K562 (cell line): ENCODE results near the gene PRR29. TPM values are rescaled to one million over a fixed set of nuclear protein-coding genes. Genes with fewer than 3 reads are reported as not detected.
A peak's percentile ranks its signal among the peaks of the same experiment; 100 is the strongest.

Experiments
- ADNP ChIP-seq: fragments of 200-800 bp; sonication (Bioruptor generic); IDR thresholded peaks from 2 replicates; pipeline ENCODE4 v1.6.1; 2016; ENCODE audit warnings: missing genetic modification characterization, missing compliant biosample characterization
- CEBPB ChIP-seq: fragments of 450-650 bp; IDR thresholded peaks from 2 replicates; pipeline ENCODE4 v1.6.1; 2016; ENCODE audit warnings: missing genetic modification characterization, missing compliant biosample characterization
- ESRRB ChIP-seq: fragments of 250-450 bp; sonication (Bioruptor Pico); IDR thresholded peaks from 2 replicates; pipeline ENCODE4 v1.5.0; 2020; ENCODE audit warnings: mild to moderate bottlenecking, moderate library complexity, borderline replicate concordance
- FOXK2 ChIP-seq, 2 experiments: fragments of 450-650 bp; IDR thresholded peaks in 1 of 2; conservative IDR thresholded peaks in 1 of 2; 2 replicates each; pipeline ENCODE4 v1.6.1; 2016; ENCODE audit warnings: low read depth in 2 of 2, mild to moderate bottlenecking in 1 of 2
- HDAC3 ChIP-seq: fragments of 450-650 bp; IDR thresholded peaks from 2 replicates; pipeline ENCODE4 v1.6.1; 2018; ENCODE audit warnings: borderline replicate concordance, mild to moderate bottlenecking, moderate library complexity; ENCODE audit not compliant: partially characterized antibody
- JUNB ChIP-seq: fragments of 450-650 bp; formaldehyde crosslinking; conservative IDR thresholded peaks from 2 replicates; pipeline ENCODE4 v1.4.0; 2020; ENCODE audit warnings: mild to moderate bottlenecking
- MAX ChIP-seq: sonication (generic); formaldehyde crosslinking; IDR thresholded peaks from 2 replicates; pipeline ENCODE4 v1.9.0; 2022; ENCODE audit warnings: mild to moderate bottlenecking, missing genetic modification reagents
- NCOR1 ChIP-seq: fragments of 450-650 bp; IDR thresholded peaks from 2 replicates; pipeline ENCODE4 v1.6.1; 2016; ENCODE audit warnings: mild to moderate bottlenecking, moderate library complexity
- NFE2 ChIP-seq: IDR thresholded peaks from 2 replicates; pipeline ENCODE4 v1.6.1; 2014; ENCODE audit warnings: antibody characterized with exemption, low read depth
- TRIM25 ChIP-seq: fragments of 450-650 bp; IDR thresholded peaks from 2 replicates; pipeline ENCODE4 v1.7.0; 2016; ENCODE audit warnings: borderline replicate concordance
- ZBTB5 ChIP-seq: fragments of 450-650 bp; IDR thresholded peaks from 2 replicates; pipeline ENCODE4 v1.6.1; 2017; ENCODE audit warnings: antibody characterized with exemption
- ZHX1 ChIP-seq: fragments of 150-350 bp; conservative IDR thresholded peaks from 2 replicates; pipeline ENCODE4 v1.6.1; 2014; ENCODE audit warnings: low read length
- ZNF24 ChIP-seq: fragments of 450-650 bp; IDR thresholded peaks from 2 replicates; pipeline ENCODE4 v1.6.1; 2016
- polyA plus RNA-seq, 8 experiments: library from polyadenylated mRNA; depleted of rRNA in 4 of 8; stranded (reverse) in 5 of 8; unstranded in 3 of 8; fragments of >200 nt; fragmentation: Nextera tagmentation in 2 of 8; fragmentation: Illumina TruSeq in 1 of 8; extraction: Ambion mirVana in 2 of 8; extraction: Trizol in 1 of 8; gene quantifications; 2 replicates each; pipeline versions ENCODE4 v1.2.1 to v1.2.3, GENCODE V29; 2011 to 2014; ENCODE audit warnings: inconsistent platforms in 1 of 8, missing spikeins in 1 of 8
- total RNA-seq, 7 experiments: library from RNA; depleted of rRNA in 6 of 7; stranded (reverse); fragments of >200 nt in 6 of 7; fragmentation: Illumina TruSeq in 2 of 7; extraction: Trizol in 2 of 7; gene quantifications; 2 replicates each; pipeline versions ENCODE4 v1.2.1 to v1.2.3, GENCODE V29; 2011 to 2021; ENCODE audit warnings: low replicate concordance in 1 of 7

PRR29 gene
- total and polyA plus RNA-seq, 9 of the 15 experiments (the other 6 are each of a cell fraction or from before 2014, with no cell fraction given), result 0.08 to 0.58 (median 0.15) TPM; not detected in 5

GRCh38 chr17:63998721-63999679, 849 bp downstream of the PRR29 start (continued):
- TF ChIP-seq TRIM25 (no peak), MAX (CRISPR knock-in tag) (no peak), ADNP (tag) (no peak), NCOR1 (no peak), CEBPB (tag) (no peak), ZHX1 (no peak), FOXK2 (conservative IDR thresholded peaks at IDR 0.05 in 1 of 2, IDR thresholded peaks at IDR 0.05 in 1 of 2; ENCODE audit: low read depth in 2 of 2) (no peak), ZNF24 (peak; percentile 58; the same call in 1 of the 2 replicates), NFE2 (no peak), ZBTB5 (no peak), JUNB (CRISPR knock-in tag) (no peak), ESRRB (CRISPR knock-in tag) (no peak), HDAC3 (no peak)
